Measurements from ENCODE around the gene RICTOR. TPM values are rescaled to one million over a fixed set of nuclear protein-coding genes. Genes with fewer than 3 reads are reported as not detected.

Gene RICTOR
- total and polyA plus RNA-seq, 9 donors, result 6.7 to 55.1 (median 41.5) TPM

GRCh38 chr5:39055768-39056398, 18.3 kb downstream of the RICTOR start:
- 90 to 98% (median 95%) methylated on average over 5 of the region's 5 CpGs for WGBS, 3 donors
- H3K27me3 ChIP-seq, result no peaks in the 10 kb centered on the region
- H3K9me3 ChIP-seq, result no peaks in the 10 kb centered on the region
- intact Hi-C loops (cut with DNase I), result no loop called here
- DNase-seq, result no peak
- no peak overlapping the region for H3K27ac ChIP-seq
- no peaks in the 10 kb centered on the region for H3K36me3 ChIP-seq
- no peak overlapping the region for H3K4me3 ChIP-seq
- peaks cover 3% of the 10 kb centered on the region for H3K4me1 ChIP-seq (ENCODE audit: insufficient read depth)
- TF ChIP-seq POLR2A (IDR thresholded peaks at IDR 0.05), result no peak
- TF ChIP-seq EP300 (IDR thresholded peaks at IDR 0.05), result no peak
- TF ChIP-seq CTCF (IDR thresholded peaks at IDR 0.05), result no peak

- 86 to 94% (median 90%) methylated on average over 3 of the region's 3 CpGs for WGBS, 3 donors
- DNase-seq, result no peak
- Histone ChIP-seq H3K36me3 (no peaks in the 10 kb centered on the region), H3K4me1 (ENCODE audit: insufficient read depth) (peaks cover 4% of the 10 kb centered on the region), H3K27ac (no peak overlapping the region), H3K4me3 (no peak overlapping the region), H3K27me3 (no peaks in the 10 kb centered on the region), H3K9me3 (no peaks in the 10 kb centered on the region)
- intact Hi-C loops (cut with DNase I), result no loop called here
- TF ChIP-seq EP300 (IDR thresholded peaks at IDR 0.05), result no peak
- TF ChIP-seq CTCF (IDR thresholded peaks at IDR 0.05), result no peak
- no peak for TF ChIP-seq POLR2A (IDR thresholded peaks at IDR 0.05)
Measured at GRCh38 chr5:39055027-39055767, 19.0 kb downstream of the RICTOR start.

- 82 to 96% (median 96%) methylated on average over 4 of the region's 4 CpGs for WGBS, 3 donors
Measured at GRCh38 chr5:39053189-39053588, 21.0 kb downstream of the RICTOR start.

GRCh38 chr5:39052141-39052540, 22.1 kb downstream of the RICTOR start:
- Histone ChIP-seq H3K27me3 (no peaks in the 10 kb centered on the region), H3K4me3 (no peak overlapping the region), H3K4me1 (ENCODE audit: insufficient read depth) (peaks cover 5% of the 10 kb centered on the region), H3K9me3 (no peaks in the 10 kb centered on the region), H3K27ac (no peak overlapping the region), H3K36me3 (no peaks in the 10 kb centered on the region)
- WGBS, 3 donors, result 94 to 97% (median 96%) methylated on average over 3 of the region's 3 CpGs
- TF ChIP-seq CTCF (IDR thresholded peaks at IDR 0.05) (no peak), POLR2A (IDR thresholded peaks at IDR 0.05) (no peak), EP300 (IDR thresholded peaks at IDR 0.05) (no peak)
- no peak for DNase-seq
- intact Hi-C loops (cut with DNase I), result no loop called here

More at GRCh38 chr5:39053189-39053588, 21.0 kb downstream of the RICTOR start:
- intact Hi-C loops (cut with DNase I), result no loop called here
- DNase-seq, result no peak
- TF ChIP-seq POLR2A (IDR thresholded peaks at IDR 0.05), result no peak
- no peak for TF ChIP-seq CTCF (IDR thresholded peaks at IDR 0.05)
- no peak for TF ChIP-seq EP300 (IDR thresholded peaks at IDR 0.05)
- no peak overlapping the region for H3K4me3 ChIP-seq
- H3K27ac ChIP-seq, result no peak overlapping the region
- H3K36me3 ChIP-seq, result no peaks in the 10 kb centered on the region
- no peaks in the 10 kb centered on the region for H3K9me3 ChIP-seq
- H3K4me1 ChIP-seq (ENCODE audit: insufficient read depth), result peaks cover 5% of the 10 kb centered on the region
- H3K27me3 ChIP-seq, result no peaks in the 10 kb centered on the region

All from ovary (tissue), 9 donors.